Measurements from ENCODE around the gene FBLN2. TPM values are rescaled to one million over a fixed set of nuclear protein-coding genes. Genes with fewer than 3 reads are reported as not detected.

Gene FBLN2
- total and polyA plus RNA-seq, 7 experiments from 2014 or later, result 0.11 to 1.5 TPM; not detected in 5

GRCh38 chr3:13650210-13651056 lies 101.5 kb downstream of the FBLN2 start:
- Mint-ChIP-seq H3K27me3 (peaks cover 12 to 58% (median 16%) of the 10 kb centered on the region in 5 donors), H3K27ac (peak overlapping the region in 6 of 9 donors; percentile 25 to 79 (median 59))
- ATAC-seq, result peak; percentile 90

GRCh38 chr3:13651057-13651400 lies 102.1 kb downstream of the FBLN2 start:
- ATAC-seq (no peak), DNase-seq (no peak)
- H3K27ac Mint-ChIP-seq, result peak overlapping the region in 1 of 9 donors; percentile 69
- peaks cover 0 to 2% (median 0%) of the 10 kb centered on the region in 11 donors for H3K9me3 Mint-ChIP-seq
- no peaks in the 10 kb centered on the region for H3K36me3 ChIP-seq (ENCODE audit: control insufficient read depth in 2 of 3, insufficient read depth in 3 of 3, low read length in 3 of 3)
- no peak overlapping the region for H3K4me3 ChIP-seq (ENCODE audit: low read length)
- H3K4me3 Mint-ChIP-seq, result peak overlapping the region in 1 of 10 donors; percentile 53
- intact Hi-C loops (cut with micrococcal nuclease), result loop anchor here (10.0 kb wide), 3 partner anchors 474 to 636 kb away; partner anchors contain the start of genes CHCHD4 (in 1 of the 2) and TMEM43 (in 1 of the 2)
- POLR2A ChIA-PET, result interaction anchor here (0.8 kb wide), 1 partner anchor 225 kb away, joined by 4 read pairs; no protein-coding TSS in a partner anchor
- H3K4me1 Mint-ChIP-seq, result peaks cover 14 to 59% (median 37%) of the 10 kb centered on the region in 7 donors
- no peaks in the 10 kb centered on the region for H3K9me3 ChIP-seq (ENCODE audit: control insufficient read depth in 2 of 3, low read length in 3 of 3)
- peaks cover 13 to 60% (median 14%) of the 10 kb centered on the region in 5 donors for H3K27me3 Mint-ChIP-seq
- H3K4me1 ChIP-seq (ENCODE audit: control insufficient read depth in 2 of 2, insufficient read depth in 2 of 2, low read length in 2 of 2), result peaks cover 9 to 31% of the 10 kb centered on the region in 2 donors
- H3K27ac ChIP-seq (ENCODE audit: low read depth, low read length), result no peak overlapping the region
- no peaks in the 10 kb centered on the region for H3K27me3 ChIP-seq (ENCODE audit: control insufficient read depth in 2 of 2, insufficient read depth in 2 of 2, low read length in 2 of 2)
- CTCF ChIA-PET, result interaction anchor here (0.5 to 14.9 kb wide), 11 partner anchors 13 to 558 kb away, joined by 3 to 522 read pairs (median 3); partner anchors contain the start of genes HDAC11 and WNT7A
- H3K36me3 Mint-ChIP-seq, result no peaks in the 10 kb centered on the region

More at GRCh38 chr3:13650210-13651056, 101.5 kb downstream of the FBLN2 start:
- no peak overlapping the region for H3K4me3 ChIP-seq (ENCODE audit: low read length)
- no peak overlapping the region for H3K27ac ChIP-seq (ENCODE audit: low read depth, low read length)
- no peaks in the 10 kb centered on the region for H3K27me3 ChIP-seq (ENCODE audit: control insufficient read depth in 2 of 2, insufficient read depth in 2 of 2, low read length in 2 of 2)
- peaks cover 0 to 2% (median 0%) of the 10 kb centered on the region in 11 donors for H3K9me3 Mint-ChIP-seq
- intact Hi-C loops (cut with micrococcal nuclease), result loop anchor here (10.0 kb wide), 3 partner anchors 474 to 636 kb away; partner anchors contain the start of genes CHCHD4 (in 1 of the 2) and TMEM43 (in 1 of the 2)
- DNase-seq, result peak; percentile 75 to 87 (median 84)
- CTCF ChIA-PET, result interaction anchor here (0.6 to 14.9 kb wide), 15 partner anchors 7 to 559 kb away, joined by 3 to 522 read pairs (median 3); partner anchors contain the start of genes HDAC11 and WNT7A
- H3K4me3 Mint-ChIP-seq, result peak overlapping the region; percentile 6 to 84 (median 50)
- no peaks in the 10 kb centered on the region for H3K36me3 ChIP-seq (ENCODE audit: control insufficient read depth in 2 of 3, insufficient read depth in 3 of 3, low read length in 3 of 3)
- peaks cover 9 to 28% of the 10 kb centered on the region in 2 donors for H3K4me1 ChIP-seq (ENCODE audit: control insufficient read depth in 2 of 2, insufficient read depth in 2 of 2, low read length in 2 of 2)
- POLR2A ChIA-PET, result interaction anchor here (0.8 kb wide), 1 partner anchor 230 kb away, joined by 3 read pairs; no protein-coding TSS in a partner anchor
- H3K9me3 ChIP-seq (ENCODE audit: control insufficient read depth in 2 of 3, low read length in 3 of 3), result no peaks in the 10 kb centered on the region
- H3K4me1 Mint-ChIP-seq, result peaks cover 14 to 56% (median 34%) of the 10 kb centered on the region in 7 donors
- no peaks in the 10 kb centered on the region for H3K36me3 Mint-ChIP-seq

GRCh38 chr3:13651775-13652428 lies 103.0 kb downstream of the FBLN2 start:
- ATAC-seq, result no peak
- no peaks in the 10 kb centered on the region for H3K9me3 ChIP-seq (ENCODE audit: control insufficient read depth in 2 of 3, low read length in 3 of 3)
- ChIA-PET CTCF (interaction anchor here (0.5 to 14.9 kb wide), 11 partner anchors 154 to 777 kb away, joined by 3 to 522 read pairs (median 3); partner anchors contain the start of genes HDAC11 and WNT7A), POLR2A (interaction anchor here (0.8 to 1.1 kb wide), 2 partner anchors 224 to 490 kb away, joined by 3 to 4 read pairs; no protein-coding TSS in a partner anchor)
- peaks cover 11 to 66% (median 11%) of the 10 kb centered on the region in 5 donors for H3K27me3 Mint-ChIP-seq
- no peak overlapping the region for H3K27ac ChIP-seq (ENCODE audit: low read depth, low read length)
- H3K4me1 ChIP-seq (ENCODE audit: control insufficient read depth in 2 of 2, insufficient read depth in 2 of 2, low read length in 2 of 2), result peaks cover 9 to 31% of the 10 kb centered on the region in 2 donors
- H3K4me1 Mint-ChIP-seq, result peaks cover 14 to 59% (median 37%) of the 10 kb centered on the region in 7 donors
- H3K4me3 Mint-ChIP-seq, result peak overlapping the region in 2 of 10 donors; percentile 3 to 42
- H3K36me3 Mint-ChIP-seq, result no peaks in the 10 kb centered on the region
- H3K36me3 ChIP-seq (ENCODE audit: control insufficient read depth in 2 of 3, insufficient read depth in 3 of 3, low read length in 3 of 3), result no peaks in the 10 kb centered on the region
- H3K4me3 ChIP-seq (ENCODE audit: low read length), result no peak overlapping the region
- intact Hi-C loops (cut with micrococcal nuclease), result loop anchor here (10.0 kb wide), 3 partner anchors 473 to 637 kb away; partner anchors contain the start of genes CHCHD4 (in 1 of the 2) and TMEM43 (in 1 of the 2)
- H3K27ac Mint-ChIP-seq, result peak overlapping the region in 3 of 9 donors; percentile 5 to 28 (median 23)
- H3K27me3 ChIP-seq (ENCODE audit: control insufficient read depth in 2 of 2, insufficient read depth in 2 of 2, low read length in 2 of 2), result no peaks in the 10 kb centered on the region
- no peak for DNase-seq
- peaks cover 0 to 2% (median 0%) of the 10 kb centered on the region in 11 donors for H3K9me3 Mint-ChIP-seq

GRCh38 chr3:13652728-13653127 lies 103.8 kb downstream of the FBLN2 start:
- H3K27ac ChIP-seq (ENCODE audit: low read depth, low read length), result no peak overlapping the region
- no peaks in the 10 kb centered on the region for H3K36me3 Mint-ChIP-seq
- H3K4me3 ChIP-seq (ENCODE audit: low read length), result no peak overlapping the region
- POLR2A ChIA-PET, result interaction anchor here (1.0 to 1.1 kb wide), 2 partner anchors 173 to 490 kb away, joined by 3 to 5 read pairs; partner anchors contain the start of gene HDAC11
- CTCF ChIA-PET, result interaction anchor here (0.6 to 14.9 kb wide), 5 partner anchors 155 to 777 kb away, joined by 3 to 522 read pairs (median 3); partner anchors contain the start of gene WNT7A
- H3K27ac Mint-ChIP-seq, result peak overlapping the region in 1 of 9 donors; percentile 23
- H3K4me1 ChIP-seq (ENCODE audit: control insufficient read depth in 2 of 2, insufficient read depth in 2 of 2, low read length in 2 of 2), result peaks cover 5 to 25% of the 10 kb centered on the region in 2 donors
- ATAC-seq (no peak), DNase-seq (no peak)
- peaks cover 0 to 2% (median 0%) of the 10 kb centered on the region in 11 donors for H3K9me3 Mint-ChIP-seq
- intact Hi-C loops (cut with micrococcal nuclease), result loop anchor here (10.0 kb wide), 3 partner anchors 472 to 638 kb away; partner anchors contain the start of genes CHCHD4 (in 1 of the 2) and TMEM43 (in 1 of the 2)
- peaks cover 10 to 59% (median 36%) of the 10 kb centered on the region in 7 donors for H3K4me1 Mint-ChIP-seq
- peaks cover 4 to 65% (median 14%) of the 10 kb centered on the region in 5 donors for H3K27me3 Mint-ChIP-seq
- H3K9me3 ChIP-seq (ENCODE audit: control insufficient read depth in 2 of 3, low read length in 3 of 3), result no peaks in the 10 kb centered on the region
- no peaks in the 10 kb centered on the region for H3K27me3 ChIP-seq (ENCODE audit: control insufficient read depth in 2 of 2, insufficient read depth in 2 of 2, low read length in 2 of 2)
- no peaks in the 10 kb centered on the region for H3K36me3 ChIP-seq (ENCODE audit: control insufficient read depth in 2 of 3, insufficient read depth in 3 of 3, low read length in 3 of 3)
- H3K4me3 Mint-ChIP-seq, result no peak overlapping the region

GRCh38 chr3:13653631-13654279 lies 104.8 kb downstream of the FBLN2 start:
- DNase-seq, result no peak
- POLR2A ChIA-PET, result interaction anchor here (1.0 to 5.7 kb wide), 3 partner anchors 174 to 232 kb away, joined by 5 to 79 read pairs (median 12); partner anchors contain the start of genes HDAC11 and WNT7A

More at GRCh38 chr3:13653631-13654279, 104.8 kb downstream of the FBLN2 start:
- Histone ChIP-seq H3K4me1 (ENCODE audit: control insufficient read depth in 2 of 2, insufficient read depth in 2 of 2, low read length in 2 of 2) (peaks cover 0 to 19% of the 10 kb centered on the region in 2 donors), H3K27ac (ENCODE audit: low read depth, low read length) (no peak overlapping the region), H3K4me3 (ENCODE audit: low read length) (no peak overlapping the region), H3K9me3 (ENCODE audit: control insufficient read depth in 2 of 3, low read length in 3 of 3) (no peaks in the 10 kb centered on the region), H3K27me3 (ENCODE audit: control insufficient read depth in 2 of 2, insufficient read depth in 2 of 2, low read length in 2 of 2) (no peaks in the 10 kb centered on the region), H3K36me3 (ENCODE audit: control insufficient read depth in 2 of 3, insufficient read depth in 3 of 3, low read length in 3 of 3) (no peaks in the 10 kb centered on the region)
- Mint-ChIP-seq H3K27ac (peak overlapping the region in 8 of 9 donors; percentile 1 to 82 (median 46)), H3K9me3 (peaks cover 0 to 4% (median 0%) of the 10 kb centered on the region in 11 donors), H3K36me3 (no peaks in the 10 kb centered on the region), H3K4me1 (peaks cover 7 to 51% (median 36%) of the 10 kb centered on the region in 7 donors), H3K4me3 (peak overlapping the region in 7 of 10 donors; percentile 0 to 69 (median 16)), H3K27me3 (peaks cover 0 to 60% (median 8%) of the 10 kb centered on the region in 5 donors)
- no peak for ATAC-seq
- intact Hi-C loops (cut with micrococcal nuclease), result loop anchor here (10.0 kb wide), 3 partner anchors 471 to 639 kb away; partner anchors contain the start of genes CHCHD4 (in 1 of the 2) and TMEM43 (in 1 of the 2)
- CTCF ChIA-PET, result interaction anchor here (1.5 to 14.9 kb wide), 3 partner anchors 156 to 232 kb away, joined by 5 to 522 read pairs (median 135); partner anchors contain the start of gene WNT7A
